ENCODE data around the gene DENND6B. TPM values are rescaled to one million over a fixed set of nuclear protein-coding genes. Genes with fewer than 3 reads are reported as not detected.
A peak's percentile ranks its signal among the peaks of the same experiment; 100 is the strongest.

Gene DENND6B
- total RNA-seq, 1 donor from 2014 or later, result 1.8 TPM

- peak in 1 of 2 donors; percentile 34 for DNase-seq (ENCODE audit: low read depth in 2 of 2)
These were observed 54.6 kb downstream of the DENND6B start for GRCh38 chr22:50272044-50272802.

- peak; percentile 59 to 79 for DNase-seq (ENCODE audit: low read depth in 2 of 2)
These were observed 55.3 kb downstream of the DENND6B start for GRCh38 chr22:50271519-50271970.

GRCh38 chr22:50270666-50271394 lies 56.0 kb downstream of the DENND6B start:
- peak; percentile 54 to 75 for DNase-seq (ENCODE audit: low read depth in 2 of 2)

GRCh38 chr22:50269970-50270665 lies 56.7 kb downstream of the DENND6B start, which contains the start of gene MAPK11:
TSS of gene MAPK11 (minus strand) at chr22:50270380. CDS start at chr22:50270292, 88 bp downstream.
- DNase-seq (ENCODE audit: low read depth in 2 of 2), result peak; percentile 65 to 66

- no peak for DNase-seq (ENCODE audit: low read depth in 2 of 2)
These were observed 57.2 kb downstream of the DENND6B start for GRCh38 chr22:50269573-50269969.

- peak; percentile 21 to 54 for DNase-seq (ENCODE audit: low read depth in 2 of 2)
These were observed 58.1 kb downstream of the DENND6B start for GRCh38 chr22:50268655-50269113.

- peak; percentile 39 to 72 for DNase-seq (ENCODE audit: low read depth in 2 of 2)
These were observed 59.0 kb downstream of the DENND6B start for GRCh38 chr22:50267591-50268390.

- no peak for DNase-seq (ENCODE audit: low read depth in 2 of 2)
These were observed 59.8 kb downstream of the DENND6B start for GRCh38 chr22:50266994-50267393.

- no peak for DNase-seq (ENCODE audit: low read depth in 2 of 2)
These were observed 61.7 kb downstream of the DENND6B start for GRCh38 chr22:50264946-50265669.

GRCh38 chr22:50264104-50264745 lies 62.6 kb downstream of the DENND6B start:
- DNase-seq (ENCODE audit: low read depth in 2 of 2), result no peak

- DNase-seq (ENCODE audit: low read depth in 2 of 2), result no peak
These were observed 63.7 kb downstream of the DENND6B start for GRCh38 chr22:50262973-50263617.

- DNase-seq (ENCODE audit: low read depth in 2 of 2), result no peak
These were observed 64.3 kb downstream of the DENND6B start for GRCh38 chr22:50262460-50262911.

GRCh38 chr22:50261615-50262459 lies 65.0 kb downstream of the DENND6B start, which contains the start of gene MAPK12:
TSS of gene MAPK12 (minus strand) at chr22:50261683. CDS start at chr22:50261509, 174 bp downstream.
- DNase-seq (ENCODE audit: low read depth in 2 of 2), result peak; percentile 53 to 72

- peak; percentile 57 to 75 for DNase-seq (ENCODE audit: low read depth in 2 of 2)
These were observed 65.8 kb downstream of the DENND6B start for GRCh38 chr22:50260801-50261614.

- DNase-seq (ENCODE audit: low read depth in 2 of 2), result no peak
These were observed 66.4 kb downstream of the DENND6B start for GRCh38 chr22:50260434-50260800.

- DNase-seq (ENCODE audit: low read depth in 2 of 2), result no peak
These were observed 67.5 kb downstream of the DENND6B start for GRCh38 chr22:50259302-50259701.

Measured in lung microvascular endothelial cell (primary cell).